Omental fat pad (tissue), 4 donors: ENCODE measurements around the gene PGBD1. TPM values are rescaled to one million over a fixed set of nuclear protein-coding genes. Genes with fewer than 3 reads are reported as not detected.

Experiments
- ATAC-seq: fragments of 150-250 bp; one replicate; pipeline ENCODE4 v1.9.1; 2016; ENCODE audit warnings: mild to moderate bottlenecking, moderate library complexity; ENCODE audit not compliant: low FRiP score
- DNase-seq: peaks from one replicate; pipeline ENCODE4 v3.0.0-alpha.2; 2019; ENCODE audit warnings: low spot score
- total RNA-seq, 4 donors: library from RNA; depleted of rRNA; stranded (reverse); fragments of >200 nt; gene quantifications; one replicate each; pipeline ENCODE4 v1.1.0, GENCODE V29; 2016
- TF ChIP-seq, protein P1 (sequence below), 3 donors: fragments of 450-650 bp; IDR thresholded peaks; one replicate each; pipeline ENCODE4 v1.5.1; 2016 to 2017; ENCODE audit warnings: antibody characterized with exemption in 3 of 3, mild to moderate bottlenecking in 3 of 3, moderate library complexity in 2 of 3

PGBD1 gene
- total RNA-seq, 4 donors from 2014 or later = 3.0 to 5.4 (median 4.4) TPM

DNA sequence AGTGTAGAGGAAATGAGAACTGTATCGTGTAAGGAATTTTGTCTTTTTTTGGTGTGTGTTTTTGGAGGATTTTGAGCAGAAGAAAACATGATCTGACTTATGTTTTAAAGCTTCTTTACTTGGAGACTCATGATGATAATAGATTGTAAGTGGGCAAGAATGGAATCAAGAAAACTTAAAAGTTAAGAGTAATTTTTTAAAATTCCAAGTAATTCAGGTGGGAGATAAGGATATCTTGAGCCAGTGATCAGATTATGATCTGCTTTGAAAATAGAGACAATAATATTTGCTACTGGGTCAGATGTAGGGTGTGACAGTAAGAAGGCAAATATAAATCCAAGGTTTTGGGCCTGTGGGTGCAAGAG lies 13.7 kb upstream of the PGBD1 start:
- no peak for ATAC-seq
- TF ChIP-seq, protein P1, sequence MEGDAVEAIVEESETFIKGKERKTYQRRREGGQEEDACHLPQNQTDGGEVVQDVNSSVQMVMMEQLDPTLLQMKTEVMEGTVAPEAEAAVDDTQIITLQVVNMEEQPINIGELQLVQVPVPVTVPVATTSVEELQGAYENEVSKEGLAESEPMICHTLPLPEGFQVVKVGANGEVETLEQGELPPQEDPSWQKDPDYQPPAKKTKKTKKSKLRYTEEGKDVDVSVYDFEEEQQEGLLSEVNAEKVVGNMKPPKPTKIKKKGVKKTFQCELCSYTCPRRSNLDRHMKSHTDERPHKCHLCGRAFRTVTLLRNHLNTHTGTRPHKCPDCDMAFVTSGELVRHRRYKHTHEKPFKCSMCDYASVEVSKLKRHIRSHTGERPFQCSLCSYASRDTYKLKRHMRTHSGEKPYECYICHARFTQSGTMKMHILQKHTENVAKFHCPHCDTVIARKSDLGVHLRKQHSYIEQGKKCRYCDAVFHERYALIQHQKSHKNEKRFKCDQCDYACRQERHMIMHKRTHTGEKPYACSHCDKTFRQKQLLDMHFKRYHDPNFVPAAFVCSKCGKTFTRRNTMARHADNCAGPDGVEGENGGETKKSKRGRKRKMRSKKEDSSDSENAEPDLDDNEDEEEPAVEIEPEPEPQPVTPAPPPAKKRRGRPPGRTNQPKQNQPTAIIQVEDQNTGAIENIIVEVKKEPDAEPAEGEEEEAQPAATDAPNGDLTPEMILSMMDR (IDR thresholded peaks at IDR 0.05) = no peak
- DNase-seq = no peak

GRCh38 chr6:28269492-28269891 lies 11.9 kb upstream of the PGBD1 start:
- TF ChIP-seq, protein P1 (IDR thresholded peaks at IDR 0.05) = no peak
- DNase-seq (no peak), ATAC-seq (no peak)

DNA sequence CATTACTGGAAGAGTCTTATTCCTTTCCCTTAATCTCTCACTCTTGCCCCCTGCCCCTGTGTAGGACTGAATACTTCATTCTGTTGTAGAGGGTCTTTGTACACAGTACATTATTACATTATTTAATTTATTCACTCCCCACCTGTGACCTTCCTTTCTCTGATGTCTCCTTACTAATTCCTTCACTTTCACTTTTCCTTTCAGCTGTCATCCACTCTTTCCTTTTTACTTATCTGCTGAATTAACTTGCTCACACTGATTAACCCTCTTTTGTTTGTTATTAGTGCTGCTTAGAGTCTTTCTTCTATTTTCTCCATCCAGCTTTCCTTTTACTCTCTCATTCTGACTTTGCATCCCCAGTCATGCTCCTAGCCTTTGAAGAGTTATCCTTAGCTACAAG lies 6.5 kb upstream of the PGBD1 start:
- TF ChIP-seq, protein P1 (IDR thresholded peaks at IDR 0.05) = no peak
- DNase-seq (no peak), ATAC-seq (no peak)

- TF ChIP-seq, protein P1 (IDR thresholded peaks at IDR 0.05) = no peak
- ATAC-seq (no peak), DNase-seq (no peak)
These were observed 3.6 kb upstream of the PGBD1 start for GRCh38 chr6:28277746-28278145.

DNA sequence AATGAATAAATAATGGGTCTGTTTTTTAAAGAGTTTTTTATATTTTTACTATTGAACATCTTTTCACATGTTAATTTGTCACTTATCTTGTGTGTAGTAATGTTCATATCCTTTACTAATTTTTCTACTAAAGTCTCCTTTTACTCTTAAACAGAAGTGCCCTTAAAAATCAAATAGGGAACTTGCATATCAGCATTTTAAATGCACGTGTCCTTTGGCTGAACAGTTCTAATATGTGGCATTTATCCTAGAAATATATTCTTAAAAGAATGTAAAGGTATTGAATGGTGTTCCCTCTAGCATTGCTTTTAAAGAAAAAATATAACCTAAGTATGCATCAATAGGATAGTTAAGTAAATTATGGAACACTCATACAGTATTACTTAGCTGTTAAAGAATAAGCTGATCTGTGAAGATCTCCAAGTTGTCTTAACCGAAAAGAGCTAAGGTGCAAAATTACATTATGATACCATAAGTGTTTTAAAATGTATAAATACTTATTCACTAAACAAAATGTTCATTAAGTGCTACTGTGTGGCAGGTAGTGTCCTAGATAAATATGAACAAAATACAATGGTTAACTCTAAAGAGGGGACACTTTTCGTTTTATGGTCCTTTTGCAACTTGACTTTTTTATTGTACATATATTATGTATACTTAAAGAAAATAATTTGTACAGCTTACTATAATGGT lies 631 bp upstream of the PGBD1 start:
- no peak for DNase-seq
- TF ChIP-seq, protein P1 (IDR thresholded peaks at IDR 0.05) = no peak
- no peak for ATAC-seq

DNA sequence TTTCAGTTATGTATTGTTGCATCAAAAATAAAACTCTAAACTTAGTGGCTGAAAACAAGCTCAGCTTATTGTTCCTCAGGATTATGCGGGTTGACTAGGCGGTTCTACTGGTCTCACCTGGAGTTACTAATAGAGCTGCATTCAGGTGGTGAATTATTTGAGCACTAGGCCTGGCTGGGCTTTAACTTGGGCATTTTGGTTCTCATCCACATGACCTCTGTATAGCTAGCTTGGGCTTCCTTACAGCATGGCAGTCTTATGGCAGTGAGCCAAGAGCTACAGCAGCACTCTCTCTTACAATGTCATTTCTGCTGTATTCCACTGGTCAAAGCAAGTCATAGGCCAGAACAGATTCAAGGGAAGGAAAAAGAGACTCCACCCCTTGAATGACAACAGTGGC lies 1.6 kb downstream of the PGBD1 start:
- DNase-seq (no peak), ATAC-seq (no peak)
- TF ChIP-seq, protein P1 (IDR thresholded peaks at IDR 0.05) = no peak

DNA sequence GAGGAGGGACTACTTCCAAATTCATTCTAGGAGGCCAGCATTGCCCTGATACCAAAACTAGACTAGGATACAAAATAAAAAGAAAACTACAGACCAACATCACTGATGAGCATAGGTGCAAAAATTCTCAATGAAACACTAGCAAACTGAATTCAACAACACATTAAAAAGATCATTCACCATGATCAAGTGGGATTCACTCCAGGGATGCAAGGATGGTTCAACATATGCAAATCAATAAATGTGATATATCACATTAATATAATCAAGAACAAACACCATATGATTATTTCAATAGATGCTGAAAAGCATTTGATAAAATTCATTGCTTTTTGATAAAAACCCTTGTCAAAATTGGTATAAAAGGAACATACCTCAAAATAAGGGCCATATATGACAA lies 10.2 kb downstream of the PGBD1 start:
- TF ChIP-seq, protein P1 (IDR thresholded peaks at IDR 0.05) = no peak
- ATAC-seq (no peak), DNase-seq (no peak)
